ENCODE data around the gene SLC5A3. TPM values are rescaled to one million over a fixed set of nuclear protein-coding genes. Genes with fewer than 3 reads are reported as not detected.

Gene SLC5A3
- polyA plus RNA-seq, 1 experiment, result 1.9 TPM

DNA sequence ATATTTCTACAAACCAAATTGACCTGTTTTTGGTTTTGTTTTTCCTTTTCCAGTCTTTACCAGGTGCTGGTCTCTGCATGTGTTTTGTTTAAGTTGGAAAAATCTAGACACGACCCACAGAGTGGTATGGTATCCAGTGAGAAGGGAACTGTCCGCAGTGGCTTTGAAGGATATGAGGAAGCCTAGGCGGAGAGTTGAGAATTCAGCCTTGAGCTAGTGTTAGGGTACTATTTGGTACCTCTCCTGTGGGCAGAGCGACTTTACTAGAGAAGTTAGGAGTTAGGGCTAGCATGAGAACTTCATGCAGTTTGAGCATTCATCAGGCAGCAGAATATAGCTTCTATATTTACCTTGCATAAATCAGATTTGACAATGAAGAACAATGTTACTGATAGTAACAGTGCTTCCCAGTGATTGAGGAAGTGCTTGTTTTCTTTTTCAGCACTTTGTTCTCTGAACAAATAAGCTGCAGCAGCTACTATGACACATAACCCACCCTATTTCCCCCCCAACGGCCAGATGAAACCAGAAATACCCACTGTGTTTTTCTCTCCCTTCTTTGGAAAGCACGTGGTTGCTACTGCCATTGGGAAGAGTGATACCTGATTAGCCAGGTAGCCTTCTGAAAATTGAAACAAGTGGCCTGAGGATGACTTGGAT, 19.0 kb downstream of the SLC5A3 start:
- H3K36me3 ChIP-seq (ENCODE audit: control insufficient read depth, insufficient read depth, low read length), result peaks cover 9% of the 10 kb centered on the region
- ChIA-PET CTCF (interaction anchor here (0.6 to 1.6 kb wide), 10 partner anchors 9 to 253 kb away, joined by 3 to 9 read pairs (median 4); partner anchors contain the start of genes MRPS6 and SLC5A3), POLR2A (no interaction called here)
- H3K4me3 ChIP-seq (ENCODE audit: low read depth, low read length), result no peak overlapping the region
- no peak for DNase-seq (ENCODE audit: low read depth)
- TF ChIP-seq, protein P1, sequence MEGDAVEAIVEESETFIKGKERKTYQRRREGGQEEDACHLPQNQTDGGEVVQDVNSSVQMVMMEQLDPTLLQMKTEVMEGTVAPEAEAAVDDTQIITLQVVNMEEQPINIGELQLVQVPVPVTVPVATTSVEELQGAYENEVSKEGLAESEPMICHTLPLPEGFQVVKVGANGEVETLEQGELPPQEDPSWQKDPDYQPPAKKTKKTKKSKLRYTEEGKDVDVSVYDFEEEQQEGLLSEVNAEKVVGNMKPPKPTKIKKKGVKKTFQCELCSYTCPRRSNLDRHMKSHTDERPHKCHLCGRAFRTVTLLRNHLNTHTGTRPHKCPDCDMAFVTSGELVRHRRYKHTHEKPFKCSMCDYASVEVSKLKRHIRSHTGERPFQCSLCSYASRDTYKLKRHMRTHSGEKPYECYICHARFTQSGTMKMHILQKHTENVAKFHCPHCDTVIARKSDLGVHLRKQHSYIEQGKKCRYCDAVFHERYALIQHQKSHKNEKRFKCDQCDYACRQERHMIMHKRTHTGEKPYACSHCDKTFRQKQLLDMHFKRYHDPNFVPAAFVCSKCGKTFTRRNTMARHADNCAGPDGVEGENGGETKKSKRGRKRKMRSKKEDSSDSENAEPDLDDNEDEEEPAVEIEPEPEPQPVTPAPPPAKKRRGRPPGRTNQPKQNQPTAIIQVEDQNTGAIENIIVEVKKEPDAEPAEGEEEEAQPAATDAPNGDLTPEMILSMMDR (IDR thresholded peaks at IDR 0.05; ENCODE audit: insufficient read depth, low read depth, low read length), result no peak
- no peaks in the 10 kb centered on the region for H3K27me3 ChIP-seq (ENCODE audit: control insufficient read depth, insufficient read depth, low read length)

DNA sequence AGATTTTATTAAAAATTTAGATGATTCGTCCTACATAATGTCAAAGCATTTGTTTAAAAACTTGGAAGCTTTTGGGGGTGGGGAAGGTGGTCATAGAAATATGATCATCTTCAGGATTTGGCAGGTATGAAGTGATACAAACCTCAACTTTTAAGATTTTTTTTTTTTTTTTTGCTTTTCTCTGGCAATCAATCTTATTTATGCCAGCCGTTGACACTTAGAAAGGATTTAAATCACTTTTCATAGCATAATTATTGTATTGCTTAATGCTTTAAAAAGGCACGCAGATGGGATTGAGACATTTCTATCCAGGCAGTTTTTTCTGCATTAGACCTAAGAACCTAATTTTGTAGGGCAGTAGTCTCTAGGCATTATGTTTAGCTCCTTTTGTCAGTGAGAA, 19.7 kb downstream of the SLC5A3 start:
- TF ChIP-seq, protein P1 (IDR thresholded peaks at IDR 0.05; ENCODE audit: insufficient read depth, low read depth, low read length), result no peak
- Histone ChIP-seq H3K4me3 (ENCODE audit: low read depth, low read length) (no peak overlapping the region), H3K27me3 (ENCODE audit: control insufficient read depth, insufficient read depth, low read length) (no peaks in the 10 kb centered on the region), H3K36me3 (ENCODE audit: control insufficient read depth, insufficient read depth, low read length) (peaks cover 9% of the 10 kb centered on the region)
- DNase-seq (ENCODE audit: low read depth), result no peak
- ChIA-PET CTCF (interaction anchor here (0.8 to 1.6 kb wide), 6 partner anchors 11 to 253 kb away, joined by 3 to 9 read pairs (median 4); partner anchors contain the start of genes MRPS6 and SLC5A3), POLR2A (no interaction called here)

DNA sequence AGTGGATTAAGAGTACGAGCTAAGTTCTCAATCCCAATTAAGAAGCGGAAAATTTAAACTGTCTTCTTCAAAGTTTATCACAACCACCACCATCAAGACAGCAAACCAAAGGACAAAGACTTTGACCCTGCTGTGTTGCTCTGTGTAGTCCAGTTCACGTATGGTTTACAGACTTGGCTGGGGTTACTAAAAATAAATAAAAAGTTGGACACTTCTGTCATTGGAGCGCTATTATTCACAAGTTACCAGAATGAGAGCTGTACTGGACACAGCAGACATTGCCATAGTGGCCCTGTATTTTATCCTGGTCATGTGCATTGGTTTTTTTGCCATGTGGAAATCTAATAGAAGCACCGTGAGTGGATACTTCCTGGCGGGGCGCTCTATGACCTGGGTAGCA, 21.6 kb downstream of the SLC5A3 start:
- Histone ChIP-seq H3K36me3 (ENCODE audit: control insufficient read depth, insufficient read depth, low read length) (peaks cover 9% of the 10 kb centered on the region), H3K27me3 (ENCODE audit: control insufficient read depth, insufficient read depth, low read length) (no peaks in the 10 kb centered on the region), H3K4me3 (ENCODE audit: low read depth, low read length) (no peak overlapping the region)
- POLR2A ChIA-PET, result no interaction called here
- TF ChIP-seq, protein P1 (IDR thresholded peaks at IDR 0.05; ENCODE audit: insufficient read depth, low read depth, low read length), result no peak
- CTCF ChIA-PET, result interaction anchor here (1.1 to 1.8 kb wide), 3 partner anchors 9 to 171 kb away, joined by 4 to 7 read pairs (median 5); no protein-coding TSS in a partner anchor
- no peak for DNase-seq (ENCODE audit: low read depth)

DNA sequence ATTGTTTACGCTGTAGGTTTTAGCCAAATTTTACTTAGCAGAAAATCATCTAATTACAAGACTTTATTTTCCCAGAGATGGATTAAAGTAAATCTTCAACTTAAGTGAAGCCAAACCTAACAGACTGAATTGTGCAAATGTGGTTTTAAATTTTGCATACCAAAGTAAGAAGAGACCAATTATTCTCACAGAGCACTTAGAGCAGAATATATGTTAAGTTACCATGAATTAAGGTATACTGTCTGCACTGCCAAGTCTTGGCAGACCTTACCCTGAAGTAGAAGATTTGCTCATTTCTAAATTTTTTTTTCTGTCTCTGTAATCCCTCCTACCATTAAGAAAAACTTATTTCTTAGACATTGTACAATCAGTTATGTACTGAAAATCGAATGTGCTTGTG, 24.1 kb downstream of the SLC5A3 start:
- H3K27me3 ChIP-seq (ENCODE audit: control insufficient read depth, insufficient read depth, low read length), result no peaks in the 10 kb centered on the region
- ChIA-PET CTCF (no interaction called here), POLR2A (no interaction called here)
- peaks cover 9% of the 10 kb centered on the region for H3K36me3 ChIP-seq (ENCODE audit: control insufficient read depth, insufficient read depth, low read length)
- H3K4me3 ChIP-seq (ENCODE audit: low read depth, low read length), result no peak overlapping the region
- no peak for DNase-seq (ENCODE audit: low read depth)
- TF ChIP-seq, protein P1 (IDR thresholded peaks at IDR 0.05; ENCODE audit: insufficient read depth, low read depth, low read length), result no peak

DNA sequence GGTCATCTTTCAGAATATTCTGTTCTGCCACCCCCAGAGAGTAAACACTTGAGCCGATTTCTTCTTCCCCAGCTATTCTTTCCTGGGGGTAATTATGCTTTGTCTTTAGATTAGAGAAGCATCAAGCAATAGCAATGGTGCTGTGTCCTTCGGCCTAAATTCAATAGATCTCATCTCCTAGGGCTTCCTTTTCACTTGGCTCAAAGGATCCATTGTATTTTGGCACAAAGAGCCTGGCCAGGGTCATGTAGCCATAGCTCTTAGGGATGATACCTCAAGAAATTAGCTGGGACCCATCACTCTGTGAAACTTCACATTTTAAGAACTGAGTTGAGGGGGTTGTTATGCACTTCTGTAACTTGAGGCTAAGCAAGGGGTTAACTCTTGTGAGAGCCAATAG, 27.0 kb downstream of the SLC5A3 start:
- DNase-seq (ENCODE audit: low read depth), result no peak
- ChIA-PET POLR2A (no interaction called here), CTCF (interaction anchor here (1.4 to 1.5 kb wide), 2 partner anchors 10 to 176 kb away, joined by 4 to 5 read pairs; no protein-coding TSS in a partner anchor)
- peaks cover 5% of the 10 kb centered on the region; the same call in 1 of the 2 replicates for H3K36me3 ChIP-seq (ENCODE audit: control insufficient read depth, insufficient read depth, low read length)
- no peaks in the 10 kb centered on the region for H3K27me3 ChIP-seq (ENCODE audit: control insufficient read depth, insufficient read depth, low read length)
- TF ChIP-seq, protein P1 (IDR thresholded peaks at IDR 0.05; ENCODE audit: insufficient read depth, low read depth, low read length), result no peak
- no peak overlapping the region for H3K4me3 ChIP-seq (ENCODE audit: low read depth, low read length)

Measured in BJ (cell line).